NCI-H2196 treated with DMSO at 0.1 percent for 48 hours (cell line): ENCODE data around the gene LRCH2.
"Not testable (repeated sequence)": the region's sequence is repeated elsewhere in the genome, so short reads cannot be mapped to it uniquely, and the experiment has no call there.

Source experiments
- DNase-seq: peaks from one replicate; lab custom pipeline; 2025; ENCODE audit not compliant: unreplicated experiment; lab: John Stamatoyannopoulos, UW

LRCH2 gene

GRCh38 chrX:115233497-115234455, at the start of gene LRCH2:
Gene LRCH2, minus strand, starts transcription at chrX:115234096. Its CDS starts 55 bp downstream, at chrX:115234041.
- no peak for DNase-seq

- no peak for DNase-seq
These were observed 35.3 kb upstream of the LRCH2 start for GRCh38 chrX:115269051-115269683.

GRCh38 chrX:115268421-115268820, 34.5 kb upstream of the LRCH2 start:
- DNase-seq, result no peak

- DNase-seq, result no peak
These were observed 32.4 kb upstream of the LRCH2 start for GRCh38 chrX:115266300-115266699.

GRCh38 chrX:115264009-115264408, 30.1 kb upstream of the LRCH2 start:
- no peak for DNase-seq

- DNase-seq, result no peak
These were observed 27.3 kb upstream of the LRCH2 start for GRCh38 chrX:115261148-115261547.

- no peak for DNase-seq
These were observed 26.4 kb upstream of the LRCH2 start for GRCh38 chrX:115260330-115260729.

GRCh38 chrX:115259238-115259875, 25.5 kb upstream of the LRCH2 start:
- no peak for DNase-seq

GRCh38 chrX:115257711-115258110, 23.8 kb upstream of the LRCH2 start:
- no peak for DNase-seq

GRCh38 chrX:115255003-115255402, 21.1 kb upstream of the LRCH2 start:
- DNase-seq, result no peak

GRCh38 chrX:115251458-115252233, 17.8 kb upstream of the LRCH2 start:
- no peak for DNase-seq

GRCh38 chrX:115237056-115237455, 3.2 kb upstream of the LRCH2 start:
- DNase-seq, result no peak

- DNase-seq, result no peak
These were observed 2.7 kb upstream of the LRCH2 start for GRCh38 chrX:115236560-115236959.

GRCh38 chrX:115234461-115234860, 565 bp upstream of the LRCH2 start:
- DNase-seq, result no peak

- no peak for DNase-seq
These were observed 881 bp downstream of the LRCH2 start for GRCh38 chrX:115232933-115233496.

- no peak for DNase-seq
These were observed 4.4 kb downstream of the LRCH2 start for GRCh38 chrX:115229337-115230003.

GRCh38 chrX:115226929-115227328, 7.0 kb downstream of the LRCH2 start:
- DNase-seq, result no peak

- DNase-seq, result not testable (repeated sequence)
These were observed 16.6 kb downstream of the LRCH2 start for GRCh38 chrX:115217346-115217745.

- DNase-seq, result no peak
These were observed 19.3 kb downstream of the LRCH2 start for GRCh38 chrX:115214605-115215004.

GRCh38 chrX:115214151-115214550, 19.7 kb downstream of the LRCH2 start:
- no peak for DNase-seq
